ENCODE measurements around the gene FKBP6.
"Not testable (repeated sequence)": the region's sequence is repeated elsewhere in the genome, so short reads cannot be mapped to it uniquely, and the experiment has no call there.

The FKBP6 gene

DNA sequence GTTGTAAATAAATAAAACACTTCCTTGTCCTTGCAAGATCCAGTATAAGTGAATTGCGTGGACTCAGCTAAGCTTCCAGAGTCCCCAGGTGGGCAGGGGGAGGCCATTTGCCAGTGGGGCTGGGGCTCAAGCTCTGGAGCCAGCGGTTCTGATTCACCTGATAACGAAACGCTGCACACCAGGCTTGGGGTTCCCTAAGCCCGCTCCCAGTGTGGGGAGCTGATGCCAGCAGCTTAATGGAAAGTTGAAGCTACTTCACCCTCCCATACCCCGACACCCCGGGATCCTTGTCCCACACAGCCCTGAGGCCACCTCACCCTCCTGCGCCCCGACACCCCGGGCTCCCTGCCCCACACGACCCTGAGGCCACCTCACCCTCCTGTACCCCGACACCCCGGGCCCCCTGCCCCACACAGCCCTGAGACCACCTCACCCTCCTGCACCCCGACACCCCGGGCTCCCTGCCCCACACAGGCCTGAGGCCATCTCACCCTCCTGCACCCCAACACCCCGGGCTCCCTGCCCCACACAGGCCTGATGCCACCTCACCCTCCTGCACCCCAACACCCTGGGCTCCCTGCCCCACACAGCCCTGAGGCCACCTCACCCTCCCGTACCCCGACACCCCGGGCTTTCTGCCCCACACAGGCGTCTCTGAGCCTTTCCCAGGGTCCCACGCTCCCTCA is 30.8 kb downstream of the FKBP6 start:
- no peak for DNase-seq

GRCh38 chr7:73359306-73359705 is 31.3 kb downstream of the FKBP6 start:
- DNase-seq, result no peak

DNA sequence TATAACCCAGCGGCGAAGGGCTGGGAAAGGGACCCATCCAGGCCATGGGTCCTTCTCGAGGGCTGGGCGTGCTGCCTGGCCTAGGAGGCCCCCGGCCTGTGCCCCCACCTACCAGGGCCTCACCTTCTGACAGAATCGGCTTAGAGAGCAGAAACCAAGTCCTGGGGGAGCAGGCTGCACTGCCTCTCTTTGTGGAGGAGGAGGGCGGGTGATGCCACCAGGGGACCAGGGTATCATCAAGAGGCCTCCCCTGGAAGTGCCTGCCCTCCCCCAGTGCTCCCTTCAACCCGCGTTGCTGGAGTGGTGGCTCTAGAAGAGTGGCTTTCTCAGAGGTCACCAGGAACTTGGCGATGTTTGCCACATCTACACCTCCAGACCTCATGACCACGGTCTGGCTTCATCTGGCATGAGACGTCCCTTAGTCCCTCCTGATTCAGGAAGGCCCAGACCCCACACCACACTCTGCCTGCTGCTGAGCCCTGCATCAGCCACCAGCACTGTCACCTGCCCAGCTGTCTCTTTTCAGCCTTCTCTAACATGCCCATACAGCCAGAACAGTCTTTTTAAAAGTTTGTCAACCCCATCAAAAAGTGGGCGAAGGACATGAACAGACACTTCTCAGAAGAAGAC is 31.9 kb downstream of the FKBP6 start:
- DNase-seq, result no peak

DNA sequence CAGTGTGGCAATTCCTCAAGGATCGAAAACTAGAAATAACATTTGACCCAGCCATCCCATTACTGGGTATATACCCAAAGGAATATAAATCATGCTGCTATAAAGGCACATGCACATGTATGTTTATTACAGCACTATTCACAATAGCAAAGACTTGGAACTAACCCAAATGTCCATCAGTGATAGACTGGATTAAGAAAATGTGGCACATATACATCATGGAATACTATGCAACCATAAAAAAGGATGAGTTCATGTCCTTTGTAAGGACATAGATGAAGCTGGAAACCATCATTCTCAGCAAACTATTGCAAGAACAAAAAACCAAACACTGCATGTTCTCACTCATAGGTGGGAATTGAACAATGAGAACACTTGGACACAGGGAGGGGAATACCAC is 32.6 kb downstream of the FKBP6 start:
- DNase-seq, result not testable (repeated sequence)

DNA sequence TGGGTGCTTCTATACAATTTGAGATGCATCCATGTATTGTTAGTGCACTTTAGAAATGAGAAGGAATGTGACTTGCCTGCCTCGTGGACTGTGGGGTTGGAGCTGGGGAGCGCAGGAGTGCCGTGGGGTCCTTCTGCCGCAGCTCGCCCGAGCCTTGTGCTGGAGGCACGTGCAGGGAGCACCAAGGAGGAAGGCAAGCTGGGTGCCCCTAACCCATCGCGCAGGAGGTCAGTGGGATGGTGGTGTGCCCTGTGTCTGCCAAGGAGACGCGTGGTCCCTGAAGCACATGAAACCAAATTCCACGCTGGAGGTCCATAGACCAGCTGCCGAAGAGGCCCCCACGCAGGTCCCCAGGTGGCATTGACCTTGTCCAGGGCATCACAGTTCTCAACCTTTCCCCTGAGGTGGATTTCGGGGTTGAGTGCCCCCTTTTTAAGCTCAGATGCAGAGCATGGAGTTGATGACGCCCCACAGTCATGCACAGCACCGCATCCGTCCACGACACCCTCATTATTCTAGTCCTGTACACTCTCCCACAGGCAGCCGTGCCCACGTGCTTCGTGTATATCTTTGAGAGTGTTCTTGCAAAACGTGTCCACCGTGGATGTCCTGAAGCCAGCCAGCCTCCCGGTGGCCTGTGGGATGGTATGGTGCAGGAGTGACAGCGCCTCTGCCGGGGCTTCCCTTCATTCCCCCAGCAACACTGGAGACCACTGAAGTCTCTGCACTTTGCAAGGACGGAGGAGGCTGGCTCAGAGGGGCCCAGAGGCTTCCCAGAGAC is 35.5 kb downstream of the FKBP6 start:
- no peak for DNase-seq

DNA sequence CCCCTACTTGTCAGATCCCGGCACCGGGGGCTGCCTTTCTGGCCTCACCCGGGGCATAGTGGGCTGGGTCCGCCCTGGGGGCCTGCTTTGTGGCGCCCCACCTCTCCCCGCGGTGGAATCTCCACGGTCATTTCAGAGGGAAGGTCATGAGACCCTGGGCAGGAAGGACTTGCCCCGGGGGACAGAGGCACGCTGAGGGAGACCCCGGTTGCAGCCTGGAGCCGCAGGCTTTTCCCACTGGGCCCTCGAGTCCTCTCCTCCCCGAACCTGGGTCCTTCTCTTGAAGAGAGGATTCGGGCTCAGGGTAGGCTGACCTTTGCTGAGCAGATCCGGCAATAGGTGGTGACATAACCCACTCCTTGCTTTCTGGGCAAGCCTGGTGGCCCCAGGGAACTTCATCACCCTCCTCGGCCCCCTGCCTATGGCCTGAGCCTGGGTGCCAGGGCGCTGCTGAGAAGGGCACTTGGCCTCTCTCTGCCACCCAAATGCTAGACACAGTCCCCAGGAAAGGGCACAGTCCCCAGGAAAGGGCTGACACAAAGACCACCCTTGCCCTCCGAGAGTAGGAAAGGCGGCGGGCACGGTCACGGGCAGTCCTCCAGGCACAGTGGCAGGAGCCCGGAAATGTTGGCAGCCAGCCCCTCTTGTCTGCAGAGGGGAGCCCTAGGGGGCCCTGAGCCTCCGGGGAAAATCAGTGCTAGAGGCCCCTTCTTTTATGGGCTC is 36.2 kb downstream of the FKBP6 start:
- DNase-seq, result no peak

- no peak for DNase-seq
These were observed 38.2 kb downstream of the FKBP6 start for GRCh38 chr7:73366127-73366526.

GRCh38 chr7:73366990-73367389 is 39.0 kb downstream of the FKBP6 start:
- no peak for DNase-seq

- no peak for DNase-seq
These were observed 41.0 kb downstream of the FKBP6 start for GRCh38 chr7:73369009-73369408.

- no peak for DNase-seq
These were observed 41.7 kb downstream of the FKBP6 start for GRCh38 chr7:73369622-73370021.

- no peak for DNase-seq
These were observed 45.8 kb downstream of the FKBP6 start for GRCh38 chr7:73373741-73374140.

DNA sequence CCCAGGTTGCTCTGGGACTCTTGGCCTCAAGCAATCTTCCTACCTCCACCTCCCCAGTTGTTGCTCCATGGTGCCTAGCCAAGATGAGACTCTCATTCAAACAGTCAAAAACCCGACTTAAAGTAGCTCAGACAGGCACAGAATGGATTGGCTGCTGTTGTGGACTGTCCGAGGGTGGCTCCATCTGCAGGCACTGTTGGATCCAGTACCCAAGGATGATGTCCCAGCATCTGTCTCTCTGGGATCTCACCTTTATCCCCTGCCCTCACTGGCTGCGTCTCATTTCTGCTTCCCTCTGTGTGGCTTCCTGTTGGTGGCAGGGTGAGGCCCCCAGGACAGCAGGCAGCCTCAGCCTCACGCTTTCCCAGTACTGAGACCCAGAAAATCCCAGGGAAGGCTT is 48.3 kb downstream of the FKBP6 start:
- DNase-seq, result not testable (repeated sequence)

DNA sequence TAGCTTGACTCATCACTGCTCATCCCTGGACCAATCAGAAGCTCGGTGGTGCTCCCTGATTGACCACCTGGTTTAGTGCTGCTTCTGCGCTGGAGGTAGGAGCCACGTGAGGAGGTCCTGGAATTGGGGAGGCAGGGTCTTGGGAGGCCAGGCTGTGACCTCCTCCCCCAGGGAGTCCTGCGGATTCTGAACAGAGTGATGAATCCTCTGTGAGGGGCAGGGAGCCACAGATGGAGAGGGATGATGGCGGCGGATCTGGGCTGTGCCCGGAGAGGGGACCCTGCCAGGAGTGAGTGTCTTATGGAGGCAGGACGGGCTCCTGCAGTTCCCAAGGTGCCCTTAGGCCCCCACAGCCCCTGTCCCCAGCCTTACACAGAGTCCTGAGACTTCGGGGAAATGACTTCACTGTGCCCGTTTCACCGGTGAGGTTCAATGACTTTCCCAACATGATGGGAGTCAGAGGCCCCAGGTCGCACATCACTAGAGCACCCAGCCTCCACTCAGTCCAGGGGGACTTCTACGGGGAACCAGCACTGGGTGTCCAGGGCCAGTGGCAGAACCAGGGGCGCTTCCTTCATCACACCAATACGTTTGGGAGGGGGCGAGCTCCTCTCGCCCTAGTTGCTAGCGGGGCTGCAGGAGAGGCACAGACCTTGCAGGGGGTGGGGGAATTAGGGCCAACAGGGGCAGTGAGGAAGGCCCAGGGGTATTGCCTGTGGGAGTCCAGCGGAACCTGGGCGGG is 48.9 kb downstream of the FKBP6 start:
- no peak for DNase-seq

GRCh38 chr7:73377413-73378200 is 49.6 kb downstream of the FKBP6 start:
- not testable (repeated sequence) for DNase-seq

- DNase-seq, result no peak
These were observed 55.1 kb downstream of the FKBP6 start for GRCh38 chr7:73382934-73383503.

GRCh38 chr7:73387221-73387828 is 59.4 kb downstream of the FKBP6 start:
- no peak for DNase-seq

DNA sequence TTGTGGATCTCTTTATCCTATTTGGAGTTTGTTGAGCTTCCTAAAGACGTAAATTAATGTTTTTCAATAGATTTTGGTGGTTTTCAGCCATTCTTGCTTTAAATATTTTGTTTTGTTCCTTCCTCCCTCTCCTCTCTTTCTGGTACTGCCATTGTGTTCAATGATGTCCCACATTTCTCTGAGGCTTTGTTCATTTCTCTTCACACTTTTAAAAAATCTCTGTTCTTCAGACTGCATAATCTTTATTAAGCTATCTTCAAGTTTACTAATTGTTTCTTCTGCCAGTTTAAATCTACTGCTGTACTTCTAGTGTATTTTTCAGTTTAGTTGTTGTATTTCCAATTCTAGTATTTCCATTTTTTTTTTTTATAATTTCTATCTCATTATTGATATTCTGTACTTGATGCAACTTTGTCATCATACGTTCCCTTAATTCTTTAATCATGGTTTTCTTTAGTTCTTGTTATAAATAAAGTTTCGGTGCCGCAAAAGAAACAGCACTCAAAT is 60.0 kb downstream of the FKBP6 start:
- DNase-seq, result no peak

DNA sequence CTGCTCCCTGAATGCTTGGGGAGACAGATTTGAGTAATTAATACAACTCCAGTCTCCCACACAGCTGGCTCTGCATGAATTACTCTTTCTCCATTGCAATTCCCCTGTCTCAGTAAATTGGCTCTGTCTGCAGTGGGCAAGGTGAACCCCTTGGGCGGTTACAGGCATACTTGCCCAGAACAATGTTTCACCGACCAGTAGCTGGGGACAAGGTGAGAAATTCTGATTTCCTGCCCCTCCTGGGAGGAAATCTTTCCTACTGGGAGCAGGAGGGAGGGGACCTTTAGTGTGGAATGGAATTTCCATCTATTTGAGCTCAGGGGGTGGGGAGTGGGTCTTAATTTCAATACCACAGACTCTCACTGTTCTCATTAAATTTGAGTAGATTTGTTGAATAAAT is 63.4 kb downstream of the FKBP6 start:
- DNase-seq, result no peak

- no peak for DNase-seq
These were observed 66.5 kb downstream of the FKBP6 start for GRCh38 chr7:73394422-73394821.

Measured in stimulated activated CD4-positive, alpha-beta T cell treated with anti-CD3 and anti-CD28 coated beads, Interleukin-4, amount 100 ng/mL, for 1 hour (primary cell).